AG09309 (cell line): ENCODE data around the gene WDR45.

ENCODE experiments used
- DNase-seq: peaks from one replicate; pipeline ENCODE4 v3.0.0-alpha.2; 2010; ENCODE audit warnings: low read depth
- H3K4me3 ChIP-seq: 2 replicates; pipeline ENCODE4 v1.5.1; 2011; ENCODE audit warnings: mild to moderate bottlenecking, low read depth, low read length, moderate library complexity; ENCODE audit not compliant: control insufficient read depth
- CTCF ChIP-seq: IDR thresholded peaks from 2 replicates; pipeline ENCODE4 v1.5.1; 2011; ENCODE audit warnings: mild to moderate bottlenecking, low read depth, low read length, inconsistent platforms; ENCODE audit not compliant: insufficient read depth, control insufficient read depth; ENCODE audit errors: missing control alignments

The WDR45 gene

GRCh38 chrX:49040376-49040955 is 39.2 kb downstream of the WDR45 start:
- H3K4me3 ChIP-seq: peak overlapping the region; percentile 43
- TF ChIP-seq CTCF: no peak
- DNase-seq: no peak

GRCh38 chrX:49039598-49040375 is 39.9 kb downstream of the WDR45 start:
- DNase-seq: peak; percentile 70

GRCh38 chrX:49037883-49038475 is 41.7 kb downstream of the WDR45 start:
- TF ChIP-seq CTCF: no peak
- DNase-seq: no peak
- no peak overlapping the region for H3K4me3 ChIP-seq

More at GRCh38 chrX:49039598-49040375, 39.9 kb downstream of the WDR45 start:
- TF ChIP-seq CTCF: peak; percentile 10
- H3K4me3 ChIP-seq: peak overlapping the region; percentile 43

- TF ChIP-seq CTCF: no peak
These were observed 49.4 kb downstream of the WDR45 start for GRCh38 chrX:49030283-49030682.

GRCh38 chrX:49029876-49030275 is 49.8 kb downstream of the WDR45 start:
- DNase-seq: no peak
- TF ChIP-seq CTCF: no peak
- H3K4me3 ChIP-seq: no peak overlapping the region

More at GRCh38 chrX:49030283-49030682, 49.4 kb downstream of the WDR45 start:
- DNase-seq: no peak
- H3K4me3 ChIP-seq: no peak overlapping the region
